Measurements from ENCODE around the gene HYOU1.

- TF ChIP-seq CTCF (IDR thresholded peaks at IDR 0.05), result no peak
- TF ChIP-seq POLR2A (IDR thresholded peaks at IDR 0.05), result no peak
- no peak for TF ChIP-seq EP300 (IDR thresholded peaks at IDR 0.05)
Measured at GRCh38 chr11:119055901-119056300, 1.1 kb downstream of the HYOU1 start.
